Measurements from ENCODE around the gene ZNF484. TPM values are rescaled to one million over a fixed set of nuclear protein-coding genes. Genes with fewer than 3 reads are reported as not detected.
A peak's percentile ranks its signal among the peaks of the same experiment; 100 is the strongest.

The ZNF484 gene
- 10 to 100 TPM in 5 of 9 donors, 1 to 10 TPM in 4; 5.7 to 21.4 (median 10.8) TPM for total RNA-seq
- polyA plus RNA-seq, result 1 to 10 TPM; 1.7 to 6.6 (median 2.3) TPM
- long read RNA-seq, donor 1, partial matches to known transcripts, result 0 of 1 reads
- long read RNA-seq, donor 1, other reads (novel, unspliced or antisense), result 0 of 1 reads
- long read RNA-seq, donor 2, result 0 reads
- long read RNA-seq, donor 3, result 0 reads
- long read RNA-seq, donor 4, partial matches to known transcripts, result 0 of 1 reads
- long read RNA-seq, donor 4, other reads (novel, unspliced or antisense), result 1 of 1 reads
- long read RNA-seq, donor 5, partial matches to known transcripts, result 1 of 4 reads
- long read RNA-seq, donor 5, other reads (novel, unspliced or antisense), result 2 of 4 reads
- long read RNA-seq, donor 6, partial matches to known transcripts, result 0 of 1 reads
- long read RNA-seq, donor 6, other reads (novel, unspliced or antisense), result 0 of 1 reads
- long read RNA-seq, donor 7, result 0 reads
- long read RNA-seq, donor 8, partial matches to known transcripts, result 0 of 1 reads
- long read RNA-seq, donor 8, other reads (novel, unspliced or antisense), result 0 of 1 reads
- long read RNA-seq, donor 9, partial matches to known transcripts, result 0 of 2 reads
- long read RNA-seq, donor 9, other reads (novel, unspliced or antisense), result 0 of 2 reads
- long read RNA-seq, donor 10, result 0 reads

- Histone ChIP-seq H3K27ac (peak within 1 kb of the TSS in 4 of 5 donors; percentile 55 to 87 (median 76)), H3K27me3 (no peaks in the 10 kb centered on the region), H3K4me3 (peak within 1 kb of the TSS in 3 of 4 donors; percentile 64 to 91 (median 87)), H3K36me3 (replicated peaks in 1 of 2) (no peaks in the 10 kb centered on the region), H3K9me3 (replicated peaks in 1 of 3) (no peaks in the 10 kb centered on the region), H3K4me1 (replicated peaks in 1 of 2) (peaks cover 12 to 17% of the 10 kb centered on the region in 2 donors)
- TF ChIP-seq, protein P1, sequence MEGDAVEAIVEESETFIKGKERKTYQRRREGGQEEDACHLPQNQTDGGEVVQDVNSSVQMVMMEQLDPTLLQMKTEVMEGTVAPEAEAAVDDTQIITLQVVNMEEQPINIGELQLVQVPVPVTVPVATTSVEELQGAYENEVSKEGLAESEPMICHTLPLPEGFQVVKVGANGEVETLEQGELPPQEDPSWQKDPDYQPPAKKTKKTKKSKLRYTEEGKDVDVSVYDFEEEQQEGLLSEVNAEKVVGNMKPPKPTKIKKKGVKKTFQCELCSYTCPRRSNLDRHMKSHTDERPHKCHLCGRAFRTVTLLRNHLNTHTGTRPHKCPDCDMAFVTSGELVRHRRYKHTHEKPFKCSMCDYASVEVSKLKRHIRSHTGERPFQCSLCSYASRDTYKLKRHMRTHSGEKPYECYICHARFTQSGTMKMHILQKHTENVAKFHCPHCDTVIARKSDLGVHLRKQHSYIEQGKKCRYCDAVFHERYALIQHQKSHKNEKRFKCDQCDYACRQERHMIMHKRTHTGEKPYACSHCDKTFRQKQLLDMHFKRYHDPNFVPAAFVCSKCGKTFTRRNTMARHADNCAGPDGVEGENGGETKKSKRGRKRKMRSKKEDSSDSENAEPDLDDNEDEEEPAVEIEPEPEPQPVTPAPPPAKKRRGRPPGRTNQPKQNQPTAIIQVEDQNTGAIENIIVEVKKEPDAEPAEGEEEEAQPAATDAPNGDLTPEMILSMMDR (IDR thresholded peaks at IDR 0.05), result no peak
- TF ChIP-seq POLR2A (IDR thresholded peaks at IDR 0.05), result peak in 1 of 2 donors; percentile 76
- intact Hi-C loops (cut with DNase I), result no loop called here
- peak; percentile 96 to 99 (median 99) for DNase-seq
- WGBS, 4 donors, result 16 to 29% (median 17%) methylated on average over 16 to 28 of the region's 28 CpGs
Observed at GRCh38 chr9:92877531-92878430, at the start of gene ZNF484. Gene ZNF484 (minus strand): TSS chr9:92878038. CDS start chr9:92875029, 3,009 bp downstream.

DNA sequence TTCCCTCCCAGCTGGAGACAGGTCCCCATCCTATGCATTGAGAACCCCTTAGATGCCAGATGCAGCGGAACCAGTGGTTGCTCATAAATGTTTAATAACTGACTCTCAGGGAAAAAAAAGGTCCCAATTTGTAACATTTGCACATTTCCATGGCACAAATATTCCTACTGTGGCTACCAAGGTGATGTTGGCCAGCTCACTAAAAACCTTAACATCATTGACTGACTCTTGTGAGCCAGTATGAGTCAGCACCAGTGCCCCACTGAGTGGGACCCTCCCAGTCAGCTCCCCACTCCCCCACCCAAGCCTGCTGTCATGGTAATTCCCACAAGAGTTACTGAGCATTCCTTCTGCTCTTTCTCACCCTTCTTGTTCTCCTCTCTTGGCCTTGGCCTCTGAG is 42.6 kb upstream of the ZNF484 start:
- Histone ChIP-seq H3K27me3 (no peaks in the 10 kb centered on the region), H3K4me1 (replicated peaks in 1 of 2) (no peaks in the 10 kb centered on the region), H3K36me3 (replicated peaks in 1 of 2) (no peaks in the 10 kb centered on the region), H3K27ac (no peak overlapping the region), H3K4me3 (no peak overlapping the region), H3K9me3 (replicated peaks in 1 of 3) (no peaks in the 10 kb centered on the region)
- 86 to 100% (median 100%) methylated on average over 1 of the region's 1 CpG for WGBS, 4 donors
- TF ChIP-seq, protein P1 (IDR thresholded peaks at IDR 0.05), result no peak
- no peak for TF ChIP-seq POLR2A (IDR thresholded peaks at IDR 0.05)
- no peak for DNase-seq
- intact Hi-C loops (cut with DNase I), result no loop called here

GRCh38 chr9:92917176-92917800 is 39.5 kb upstream of the ZNF484 start:
- 41 to 49% (median 43%) methylated on average over 2 of the region's 2 CpGs for WGBS, 4 donors
- Histone ChIP-seq H3K27ac (no peak overlapping the region), H3K4me1 (replicated peaks in 1 of 2) (no peaks in the 10 kb centered on the region), H3K36me3 (replicated peaks in 1 of 2) (no peaks in the 10 kb centered on the region), H3K9me3 (replicated peaks in 1 of 3) (no peaks in the 10 kb centered on the region), H3K4me3 (no peak overlapping the region), H3K27me3 (no peaks in the 10 kb centered on the region)
- DNase-seq, result peak in 3 of 7 donors; percentile 20 to 42 (median 34)
- TF ChIP-seq POLR2A (IDR thresholded peaks at IDR 0.05), result no peak
- TF ChIP-seq, protein P1 (IDR thresholded peaks at IDR 0.05), result no peak
- intact Hi-C loops (cut with DNase I), result no loop called here
